Caco-2 (cell line): Measurements from ENCODE around the gene ADAMTS1. TPM values are rescaled to one million over a fixed set of nuclear protein-coding genes. Genes with fewer than 3 reads are reported as not detected.

Source experiments
- BruUV-seq: library from RNA; stranded (reverse); fragments of 400-500 nt; replicated peaks from 2 replicates; lab custom pipeline; 2021; lab: Mats Ljungman, UMichigan
- CTCF ChIA-PET: fragments of 300-600 bp; sonication (Branson Sonifier 250); formaldehyde crosslinking; loops from one replicate; lab custom pipeline; 2022; ENCODE audit warnings: antibody characterized with exemption; lab: Charles Lee
- POLR2A ChIA-PET: fragments of 300-600 bp; sonication (Branson Sonifier 250); formaldehyde crosslinking; loops from one replicate; lab custom pipeline; 2022; ENCODE audit warnings: antibody characterized with exemption; lab: Charles Lee
- DNase-seq, 2 experiments: peaks; one replicate each; pipeline versions ENCODE4 v3.0.0 to v3.0.0-alpha.2; 2020 to 2022
- H3K27me3 ChIP-seq: replicated peaks from 2 replicates; pipeline ENCODE4 v1.6.0; 2011; ENCODE audit warnings: low read length; ENCODE audit not compliant: control insufficient read depth, insufficient read depth
- H3K36me3 ChIP-seq: 2 replicates; pipeline ENCODE4 v1.5.1; 2011; ENCODE audit warnings: low read length; ENCODE audit not compliant: control insufficient read depth, insufficient read depth
- H3K4me1 ChIP-seq: fragments of 250-450 bp; sonication (Bioruptor Pico); 2 replicates; pipeline ENCODE4 v1.5.1; 2020; ENCODE audit warnings: mild to moderate bottlenecking
- H3K4me3 ChIP-seq: 2 replicates; pipeline ENCODE4 v1.5.1; 2011; ENCODE audit warnings: low read depth, mild to moderate bottlenecking, control low read depth, low read length
- H3K9me3 ChIP-seq: fragments of 250-450 bp; sonication (Bioruptor Pico); 2 replicates; pipeline ENCODE4 v1.5.1; 2020; ENCODE audit warnings: mild to moderate bottlenecking, moderate library complexity
- H3K27ac Mint-ChIP-seq: one replicate; pipeline ENCODE4 v1.8.0; 2022; ENCODE audit warnings: mixed read lengths; ENCODE audit not compliant: unreplicated experiment
- H3K27me3 Mint-ChIP-seq: one replicate; pipeline ENCODE4 v1.8.0; 2022; ENCODE audit warnings: mixed read lengths; ENCODE audit not compliant: insufficient read depth, unreplicated experiment
- H3K36me3 Mint-ChIP-seq: one replicate; pipeline ENCODE4 v1.8.0; 2022; ENCODE audit warnings: mild to moderate bottlenecking, mixed read lengths; ENCODE audit not compliant: insufficient read depth, unreplicated experiment
- H3K4me1 Mint-ChIP-seq: one replicate; pipeline ENCODE4 v1.8.0; 2022; ENCODE audit warnings: low read depth, mixed read lengths; ENCODE audit not compliant: unreplicated experiment
- H3K4me3 Mint-ChIP-seq: one replicate; pipeline ENCODE4 v1.8.0; 2022; ENCODE audit warnings: mild to moderate bottlenecking, moderate library complexity, mixed read lengths; ENCODE audit not compliant: unreplicated experiment
- H3K9me3 Mint-ChIP-seq: one replicate; pipeline ENCODE4 v1.8.0; 2022; ENCODE audit warnings: mixed read lengths; ENCODE audit not compliant: unreplicated experiment
- CTCF ChIP-seq, 2 experiments: fragments of 200-600 bp in 1 of 2; IDR thresholded peaks; 1 replicate in 1 of 2; 2 replicates in 1 of 2; pipeline versions ENCODE4 v1.5.1 to v1.8.0; 2011 to 2022; ENCODE audit warnings: antibody characterized with exemption in 1 of 2, control low read depth in 1 of 2, inconsistent platforms in 1 of 2, low read depth in 1 of 2, low read length in 1 of 2, mild to moderate bottlenecking in 1 of 2, moderate library complexity in 1 of 2; ENCODE audit not compliant: insufficient read depth in 1 of 2, severe bottlenecking in 1 of 2, unreplicated experiment in 1 of 2
- intact Hi-C: fragments of 100-400 bp; cut with micrococcal nuclease; formaldehyde crosslinking; loops from one replicate; pipeline ENCODE4 v1.10.0; 2022; ENCODE audit not compliant: unreplicated experiment
- total RNA-seq: library from RNA; stranded (reverse); gene quantifications from 2 replicates; pipeline ENCODE4 v1.2.3, GENCODE V29; 2022

ADAMTS1 gene
- total RNA-seq, 1 experiment from 2014 or later: not detected

GRCh38 chr21:26883768-26884167, 38.6 kb upstream of the ADAMTS1 start:
- no peak for TF ChIP-seq CTCF (IDR thresholded peaks at IDR 0.05; ENCODE audit: insufficient read depth in 1 of 2, low read depth in 1 of 2, low read length in 1 of 2, severe bottlenecking in 1 of 2, unreplicated experiment in 1 of 2)
- peak overlapping the region; percentile 58 for H3K27ac Mint-ChIP-seq
- no peaks in the 10 kb centered on the region for H3K36me3 ChIP-seq
- H3K36me3 Mint-ChIP-seq: no peaks in the 10 kb centered on the region
- DNase-seq: no peak
- CTCF ChIA-PET: no interaction called here
- H3K9me3 Mint-ChIP-seq: peaks cover 39% of the 10 kb centered on the region
- H3K9me3 ChIP-seq: no peaks in the 10 kb centered on the region
- no peak overlapping the region for H3K4me3 ChIP-seq
- intact Hi-C loops: loop anchor here (1.0 to 2.0 kb wide), 2 partner anchors 27 to 33 kb away; no protein-coding TSS in a partner anchor
- H3K4me3 Mint-ChIP-seq: no peak overlapping the region
- peaks cover 11% of the 10 kb centered on the region for H3K4me1 Mint-ChIP-seq
- POLR2A ChIA-PET: no interaction called here
- H3K27me3 Mint-ChIP-seq: no peaks in the 10 kb centered on the region
- H3K27me3 ChIP-seq: no peaks in the 10 kb centered on the region
- H3K4me1 ChIP-seq: peaks cover 21% of the 10 kb centered on the region
- no TSS peak for BruUV-seq

GRCh38 chr21:26881504-26882228, 36.5 kb upstream of the ADAMTS1 start:
- Mint-ChIP-seq H3K4me1 (peaks cover 11% of the 10 kb centered on the region), H3K36me3 (no peaks in the 10 kb centered on the region), H3K27ac (no peak overlapping the region), H3K4me3 (no peak overlapping the region), H3K9me3 (peaks cover 24% of the 10 kb centered on the region), H3K27me3 (no peaks in the 10 kb centered on the region)
- no peak for DNase-seq
- Histone ChIP-seq H3K27me3 (no peaks in the 10 kb centered on the region), H3K4me3 (no peak overlapping the region), H3K36me3 (no peaks in the 10 kb centered on the region), H3K9me3 (no peaks in the 10 kb centered on the region), H3K4me1 (peaks cover 21% of the 10 kb centered on the region)
- no TSS peak for BruUV-seq
- TF ChIP-seq CTCF (IDR thresholded peaks at IDR 0.05; ENCODE audit: insufficient read depth in 1 of 2, low read depth in 1 of 2, low read length in 1 of 2, severe bottlenecking in 1 of 2, unreplicated experiment in 1 of 2): peak; percentile 8 to 12
- intact Hi-C loops: no loop called here
- POLR2A ChIA-PET: no interaction called here
- CTCF ChIA-PET: no interaction called here

- no peak overlapping the region for H3K4me3 Mint-ChIP-seq
- no peaks in the 10 kb centered on the region for H3K27me3 ChIP-seq
- H3K9me3 ChIP-seq: peaks cover 6% of the 10 kb centered on the region; the same call in 1 of the 2 replicates
- no peaks in the 10 kb centered on the region for H3K4me1 ChIP-seq
- H3K4me1 Mint-ChIP-seq: no peaks in the 10 kb centered on the region
- no peak for TF ChIP-seq CTCF (IDR thresholded peaks at IDR 0.05; ENCODE audit: insufficient read depth in 1 of 2, low read depth in 1 of 2, low read length in 1 of 2, severe bottlenecking in 1 of 2, unreplicated experiment in 1 of 2)
- H3K27ac Mint-ChIP-seq: no peak overlapping the region
- intact Hi-C loops: no loop called here
- POLR2A ChIA-PET: no interaction called here
- no peaks in the 10 kb centered on the region for H3K36me3 Mint-ChIP-seq
- CTCF ChIA-PET: no interaction called here
- DNase-seq: no peak
- H3K9me3 Mint-ChIP-seq: peaks cover 9% of the 10 kb centered on the region
- no peak overlapping the region for H3K4me3 ChIP-seq
- H3K36me3 ChIP-seq: no peaks in the 10 kb centered on the region
- no TSS peak for BruUV-seq
- H3K27me3 Mint-ChIP-seq: no peaks in the 10 kb centered on the region
These were observed 31.8 kb upstream of the ADAMTS1 start for GRCh38 chr21:26877018-26877417.
